HepG2 (cell line): ENCODE data around the gene MIF. TPM values are rescaled to one million over a fixed set of nuclear protein-coding genes. Genes with fewer than 3 reads are reported as not detected.
A peak's percentile ranks its signal among the peaks of the same experiment; 100 is the strongest.

Source experiments
- GATAD2A ChIP-seq: IDR thresholded peaks from 2 replicates; pipeline ENCODE4 v1.6.1; 2016
- HNRNPH1 ChIP-seq: fragments of 200-400 bp; formaldehyde crosslinking; optimal IDR thresholded peaks from 2 replicates; pipeline ENCODE3; 2017; ENCODE audit warnings: mild to moderate bottlenecking, low read depth, low read length
- NFRKB ChIP-seq: fragments of 450-650 bp; IDR thresholded peaks from 2 replicates; pipeline ENCODE4 v1.6.1; 2017
- RBFOX2 ChIP-seq: fragments of 200-400 bp; formaldehyde crosslinking; IDR thresholded peaks from 2 replicates; pipeline ENCODE4 v1.6.1; 2017; ENCODE audit warnings: low read depth, mild to moderate bottlenecking, low read length
- SP4 ChIP-seq: sonication (generic); formaldehyde crosslinking; IDR thresholded peaks from 2 replicates; pipeline ENCODE4 v1.8.1; 2023; ENCODE audit warnings: mild to moderate bottlenecking, missing genetic modification reagents
- SRY ChIP-seq: sonication (generic); formaldehyde crosslinking; IDR thresholded peaks from 2 replicates; pipeline ENCODE4 v1.8.0; 2022; ENCODE audit warnings: mild to moderate bottlenecking, missing genetic modification reagents
- TBX2 ChIP-seq: sonication (generic); formaldehyde crosslinking; IDR thresholded peaks from 2 replicates; pipeline ENCODE4 v1.5.0; 2020; ENCODE audit warnings: missing genetic modification reagents, mild to moderate bottlenecking, borderline replicate concordance
- ZBTB42 ChIP-seq: sonication (generic); formaldehyde crosslinking; IDR thresholded peaks from 2 replicates; pipeline ENCODE4 v1.5.0; 2020; ENCODE audit warnings: mild to moderate bottlenecking, missing genetic modification reagents
- ZMAT3 ChIP-seq: sonication (generic); formaldehyde crosslinking; conservative IDR thresholded peaks from 2 replicates; pipeline ENCODE4 v1.7.0; 2021; ENCODE audit warnings: missing genetic modification reagents
- ZNF367 ChIP-seq: sonication (generic); formaldehyde crosslinking; IDR thresholded peaks from 2 replicates; pipeline ENCODE4 v1.4.0; 2020; ENCODE audit warnings: missing genetic modification reagents, borderline replicate concordance
- ZNF546 ChIP-seq: sonication (generic); formaldehyde crosslinking; conservative IDR thresholded peaks from 2 replicates; pipeline ENCODE4 v1.8.1; 2023; ENCODE audit warnings: mild to moderate bottlenecking, missing genetic modification reagents
- ZNF563 ChIP-seq: sonication (generic); formaldehyde crosslinking; IDR thresholded peaks from 2 replicates; pipeline ENCODE4 v1.8.0; 2022; ENCODE audit warnings: mild to moderate bottlenecking, moderate library complexity, missing genetic modification reagents
- polyA plus RNA-seq, 8 experiments: library from polyadenylated mRNA; depleted of rRNA in 3 of 8; stranded (reverse) in 7 of 8; unstranded in 1 of 8; fragments of >200 nt; fragmentation: Illumina TruSeq in 4 of 8; extraction: Trizol in 4 of 8; gene quantifications; 2 replicates each; pipeline versions ENCODE4 v1.2.1 to v1.2.3, GENCODE V29; 2011 to 2016; ENCODE audit warnings: low read depth in 4 of 8, missing spikeins in 1 of 8, mixed read lengths in 1 of 8; ENCODE audit not compliant: insufficient read depth in 1 of 8
- total RNA-seq, 5 experiments: library from RNA; depleted of rRNA; stranded (reverse); fragments of >200 nt; fragmentation: Illumina TruSeq; extraction: Trizol; gene quantifications; 2 replicates each; pipeline ENCODE4 v1.2.3, GENCODE V29; 2016; ENCODE audit warnings: low read depth in 1 of 5
- TF ChIP-seq, protein P1 (sequence below), 2 experiments: sonication (generic) in 1 of 2; formaldehyde crosslinking in 1 of 2; IDR thresholded peaks; 2 replicates each; pipeline versions ENCODE4 v1.4.0 to v1.6.1; 2018 to 2020; ENCODE audit warnings: missing genetic modification reagents in 2 of 2, borderline replicate concordance in 1 of 2, low read depth in 1 of 2, mild to moderate bottlenecking in 1 of 2, missing biosample characterization in 1 of 2
- TF ChIP-seq, protein P2 (sequence below): sonication (generic); formaldehyde crosslinking; IDR thresholded peaks from 2 replicates; pipeline ENCODE4 v1.9.0; 2021; ENCODE audit warnings: missing genetic modification reagents, borderline replicate concordance
- TF ChIP-seq, protein P3 (sequence below): IDR thresholded peaks from 2 replicates; pipeline ENCODE4 v1.4.0; 2020; ENCODE audit warnings: mild to moderate bottlenecking, missing genetic modification reagents
- TF ChIP-seq, protein P4 (sequence below): sonication (generic); formaldehyde crosslinking; IDR thresholded peaks from 2 replicates; pipeline ENCODE4 v1.8.1; 2023; ENCODE audit warnings: mild to moderate bottlenecking, missing genetic modification reagents

MIF gene
- total and polyA plus RNA-seq, 2 of the 13 experiments (the other 11 are each of a cell fraction or from before 2014, with no cell fraction given): 634 to 675 TPM

DNA sequence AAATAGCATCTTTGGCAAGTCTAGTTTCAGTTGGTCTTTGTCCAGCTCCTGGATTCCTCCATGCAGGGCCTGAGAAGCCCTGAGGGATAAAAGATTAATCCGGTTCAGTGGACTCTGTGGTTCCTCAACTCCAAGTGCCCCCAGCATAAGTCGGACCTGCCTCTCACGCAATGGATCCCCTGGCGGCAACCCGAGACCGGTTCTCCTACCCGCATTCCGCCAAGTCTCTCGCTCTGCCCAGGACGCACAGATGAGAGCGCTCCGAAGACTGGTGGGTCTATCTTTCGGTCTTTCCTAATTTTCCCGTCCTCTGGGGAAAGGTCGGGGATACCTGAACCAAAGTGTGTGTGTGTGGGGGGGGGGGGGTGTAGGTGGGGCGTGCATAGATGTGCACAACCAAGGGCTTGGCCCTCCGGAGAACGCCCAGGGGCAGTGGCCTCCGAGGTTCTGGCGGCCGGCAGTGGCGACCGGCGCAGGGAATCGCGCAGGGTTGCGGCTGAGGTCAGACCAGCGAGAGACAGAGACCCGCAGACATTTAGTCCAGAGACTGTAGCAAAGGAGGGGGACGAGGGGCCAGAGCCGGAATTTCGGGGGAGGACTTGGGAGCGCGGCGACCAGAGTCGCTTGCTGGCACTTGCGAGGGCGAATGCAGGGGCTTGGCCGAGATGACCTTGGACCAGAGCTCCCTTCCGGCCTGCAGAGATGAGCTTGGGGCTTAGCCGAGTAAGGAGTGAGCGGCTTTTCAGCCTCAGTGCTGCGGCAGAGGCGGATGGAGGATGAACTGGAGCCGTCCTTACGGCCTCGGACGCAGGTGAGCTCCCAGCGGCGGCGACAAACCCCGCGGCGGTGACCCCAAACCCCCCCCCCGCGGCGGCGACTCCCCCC is 37.2 kb upstream of the MIF start (continued):
- TF ChIP-seq, protein P1, sequence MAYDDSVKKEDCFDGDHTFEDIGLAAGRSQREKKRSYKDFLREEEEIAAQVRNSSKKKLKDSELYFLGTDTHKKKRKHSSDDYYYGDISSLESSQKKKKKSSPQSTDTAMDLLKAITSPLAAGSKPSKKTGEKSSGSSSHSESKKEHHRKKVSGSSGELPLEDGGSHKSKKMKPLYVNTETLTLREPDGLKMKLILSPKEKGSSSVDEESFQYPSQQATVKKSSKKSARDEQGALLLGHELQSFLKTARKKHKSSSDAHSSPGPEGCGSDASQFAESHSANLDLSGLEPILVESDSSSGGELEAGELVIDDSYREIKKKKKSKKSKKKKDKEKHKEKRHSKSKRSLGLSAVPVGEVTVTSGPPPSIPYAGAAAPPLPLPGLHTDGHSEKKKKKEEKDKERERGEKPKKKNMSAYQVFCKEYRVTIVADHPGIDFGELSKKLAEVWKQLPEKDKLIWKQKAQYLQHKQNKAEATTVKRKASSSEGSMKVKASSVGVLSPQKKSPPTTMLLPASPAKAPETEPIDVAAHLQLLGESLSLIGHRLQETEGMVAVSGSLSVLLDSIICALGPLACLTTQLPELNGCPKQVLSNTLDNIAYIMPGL (CRISPR knock-in tag; IDR thresholded peaks at IDR 0.05; ENCODE audit: borderline replicate concordance in 1 of 2, low read depth in 1 of 2): peak in 1 of 2 experiments; percentile 43; a peak in 1 of 4 replicates
- TF ChIP-seq TBX2: peak; percentile 59
- TF ChIP-seq, protein P2, sequence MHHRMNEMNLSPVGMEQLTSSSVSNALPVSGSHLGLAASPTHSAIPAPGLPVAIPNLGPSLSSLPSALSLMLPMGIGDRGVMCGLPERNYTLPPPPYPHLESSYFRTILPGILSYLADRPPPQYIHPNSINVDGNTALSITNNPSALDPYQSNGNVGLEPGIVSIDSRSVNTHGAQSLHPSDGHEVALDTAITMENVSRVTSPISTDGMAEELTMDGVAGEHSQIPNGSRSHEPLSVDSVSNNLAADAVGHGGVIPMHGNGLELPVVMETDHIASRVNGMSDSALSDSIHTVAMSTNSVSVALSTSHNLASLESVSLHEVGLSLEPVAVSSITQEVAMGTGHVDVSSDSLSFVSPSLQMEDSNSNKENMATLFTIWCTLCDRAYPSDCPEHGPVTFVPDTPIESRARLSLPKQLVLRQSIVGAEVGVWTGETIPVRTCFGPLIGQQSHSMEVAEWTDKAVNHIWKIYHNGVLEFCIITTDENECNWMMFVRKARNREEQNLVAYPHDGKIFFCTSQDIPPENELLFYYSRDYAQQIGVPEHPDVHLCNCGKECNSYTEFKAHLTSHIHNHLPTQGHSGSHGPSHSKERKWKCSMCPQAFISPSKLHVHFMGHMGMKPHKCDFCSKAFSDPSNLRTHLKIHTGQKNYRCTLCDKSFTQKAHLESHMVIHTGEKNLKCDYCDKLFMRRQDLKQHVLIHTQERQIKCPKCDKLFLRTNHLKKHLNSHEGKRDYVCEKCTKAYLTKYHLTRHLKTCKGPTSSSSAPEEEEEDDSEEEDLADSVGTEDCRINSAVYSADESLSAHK: no peak
- no peak for TF ChIP-seq ZNF367 (CRISPR knock-in tag)
- TF ChIP-seq RBFOX2: peak; percentile 24; the same call in 1 of the 2 replicates
- TF ChIP-seq SP4 (CRISPR knock-in tag): peak; percentile 72; the same call in 1 of the 2 replicates
- peak; percentile 70; the same call in 1 of the 2 replicates for TF ChIP-seq ZMAT3 (CRISPR knock-in tag)
- peak; percentile 51; the same call in 1 of the 2 replicates for TF ChIP-seq GATAD2A (CRISPR knock-in tag)
- TF ChIP-seq NFRKB: no peak
- TF ChIP-seq ZNF546 (CRISPR knock-in tag): no peak; the same call in 1 of the 2 replicates
- no peak for TF ChIP-seq HNRNPH1
- TF ChIP-seq ZBTB42 (CRISPR knock-in tag): 0 out of 2 replicates have a peak, but pooled peaks have one; percentile 52
- no peak; the same call in 1 of the 2 replicates for TF ChIP-seq ZNF563 (CRISPR knock-in tag)
- TF ChIP-seq, protein P3, sequence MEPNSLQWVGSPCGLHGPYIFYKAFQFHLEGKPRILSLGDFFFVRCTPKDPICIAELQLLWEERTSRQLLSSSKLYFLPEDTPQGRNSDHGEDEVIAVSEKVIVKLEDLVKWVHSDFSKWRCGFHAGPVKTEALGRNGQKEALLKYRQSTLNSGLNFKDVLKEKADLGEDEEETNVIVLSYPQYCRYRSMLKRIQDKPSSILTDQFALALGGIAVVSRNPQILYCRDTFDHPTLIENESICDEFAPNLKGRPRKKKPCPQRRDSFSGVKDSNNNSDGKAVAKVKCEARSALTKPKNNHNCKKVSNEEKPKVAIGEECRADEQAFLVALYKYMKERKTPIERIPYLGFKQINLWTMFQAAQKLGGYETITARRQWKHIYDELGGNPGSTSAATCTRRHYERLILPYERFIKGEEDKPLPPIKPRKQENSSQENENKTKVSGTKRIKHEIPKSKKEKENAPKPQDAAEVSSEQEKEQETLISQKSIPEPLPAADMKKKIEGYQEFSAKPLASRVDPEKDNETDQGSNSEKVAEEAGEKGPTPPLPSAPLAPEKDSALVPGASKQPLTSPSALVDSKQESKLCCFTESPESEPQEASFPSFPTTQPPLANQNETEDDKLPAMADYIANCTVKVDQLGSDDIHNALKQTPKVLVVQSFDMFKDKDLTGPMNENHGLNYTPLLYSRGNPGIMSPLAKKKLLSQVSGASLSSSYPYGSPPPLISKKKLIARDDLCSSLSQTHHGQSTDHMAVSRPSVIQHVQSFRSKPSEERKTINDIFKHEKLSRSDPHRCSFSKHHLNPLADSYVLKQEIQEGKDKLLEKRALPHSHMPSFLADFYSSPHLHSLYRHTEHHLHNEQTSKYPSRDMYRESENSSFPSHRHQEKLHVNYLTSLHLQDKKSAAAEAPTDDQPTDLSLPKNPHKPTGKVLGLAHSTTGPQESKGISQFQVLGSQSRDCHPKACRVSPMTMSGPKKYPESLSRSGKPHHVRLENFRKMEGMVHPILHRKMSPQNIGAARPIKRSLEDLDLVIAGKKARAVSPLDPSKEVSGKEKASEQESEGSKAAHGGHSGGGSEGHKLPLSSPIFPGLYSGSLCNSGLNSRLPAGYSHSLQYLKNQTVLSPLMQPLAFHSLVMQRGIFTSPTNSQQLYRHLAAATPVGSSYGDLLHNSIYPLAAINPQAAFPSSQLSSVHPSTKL (CRISPR knock-in tag): peak; percentile 38
- TF ChIP-seq, protein P4, sequence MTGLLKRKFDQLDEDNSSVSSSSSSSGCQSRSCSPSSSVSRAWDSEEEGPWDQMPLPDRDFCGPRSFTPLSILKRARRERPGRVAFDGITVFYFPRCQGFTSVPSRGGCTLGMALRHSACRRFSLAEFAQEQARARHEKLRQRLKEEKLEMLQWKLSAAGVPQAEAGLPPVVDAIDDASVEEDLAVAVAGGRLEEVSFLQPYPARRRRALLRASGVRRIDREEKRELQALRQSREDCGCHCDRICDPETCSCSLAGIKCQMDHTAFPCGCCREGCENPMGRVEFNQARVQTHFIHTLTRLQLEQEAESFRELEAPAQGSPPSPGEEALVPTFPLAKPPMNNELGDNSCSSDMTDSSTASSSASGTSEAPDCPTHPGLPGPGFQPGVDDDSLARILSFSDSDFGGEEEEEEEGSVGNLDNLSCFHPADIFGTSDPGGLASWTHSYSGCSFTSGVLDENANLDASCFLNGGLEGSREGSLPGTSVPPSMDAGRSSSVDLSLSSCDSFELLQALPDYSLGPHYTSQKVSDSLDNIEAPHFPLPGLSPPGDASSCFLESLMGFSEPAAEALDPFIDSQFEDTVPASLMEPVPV: 0 out of 2 replicates have a peak, but pooled peaks have one; percentile 26
- TF ChIP-seq SRY: no peak
